HG02981 (cell line): ENCODE results near the gene OXTR.

ENCODE experiments used
- ATAC-seq: cut with Tn5 transposase; IDR thresholded peaks from one replicate; pipeline ENCODE4 v1.9.1; 2021; ENCODE audit warnings: mild to moderate bottlenecking, moderate library complexity; ENCODE audit not compliant: unreplicated experiment

Gene OXTR

DNA sequence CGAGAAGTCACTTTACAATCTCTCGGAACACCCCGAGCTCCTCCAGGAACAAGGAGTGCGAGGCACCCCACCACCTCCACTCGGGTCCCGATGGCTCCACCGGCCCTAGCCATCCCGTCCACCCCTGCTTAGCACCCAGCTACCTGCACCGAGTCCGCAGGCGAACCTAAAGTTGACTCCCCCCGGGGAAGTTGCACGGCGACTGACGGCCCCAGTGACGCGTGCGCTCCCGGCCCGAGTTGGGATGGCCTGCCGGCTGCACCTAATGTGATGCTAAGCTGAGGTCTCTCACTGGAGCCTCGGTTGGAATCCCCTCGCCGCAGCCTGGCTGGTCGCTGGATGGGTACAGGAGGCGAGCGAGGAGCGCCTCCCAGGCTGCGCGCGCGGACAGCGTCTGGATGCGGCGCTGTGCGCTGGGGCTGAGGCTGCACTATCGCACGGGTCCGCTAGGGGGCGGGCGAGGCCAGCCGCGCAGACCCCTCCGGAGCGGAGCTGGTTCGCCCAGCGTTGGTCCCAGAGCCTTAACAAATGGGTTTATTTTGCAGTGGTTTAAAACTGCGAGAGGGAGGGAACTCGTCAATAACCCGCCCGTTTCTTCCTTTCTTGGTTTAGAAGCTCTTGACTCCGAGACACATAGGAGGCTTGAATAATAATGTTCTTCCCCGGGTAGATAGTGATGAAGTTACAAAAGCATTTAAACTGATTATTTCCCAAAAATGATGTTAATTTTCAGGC lies at the start of gene OXTR:
Gene OXTR (minus strand): TSS at position 526 of the 735 bp plus-strand sequence. CDS start 1,426 bp downstream, outside the sequence.
- peak; percentile 61 for ATAC-seq

DNA sequence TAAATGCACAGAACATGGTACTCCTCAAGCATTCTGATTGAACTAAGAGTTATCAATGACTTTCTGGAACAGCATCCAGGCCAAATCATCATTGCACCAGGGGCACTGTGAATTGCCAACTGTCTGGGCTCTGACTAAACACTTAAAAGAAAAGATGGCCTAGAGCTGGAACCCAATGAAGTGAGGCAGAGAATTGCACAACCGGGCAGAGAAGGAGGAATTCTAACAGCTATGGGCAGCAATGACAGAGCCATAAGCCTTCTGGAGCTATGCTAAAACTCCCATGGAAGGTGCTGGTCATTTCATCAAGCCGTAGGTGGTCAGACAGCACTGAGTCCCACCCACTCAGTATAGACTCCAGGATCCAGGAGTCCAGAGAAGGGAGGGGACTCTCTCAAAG lies 48.1 kb upstream of the OXTR start:
- ATAC-seq: no peak

DNA sequence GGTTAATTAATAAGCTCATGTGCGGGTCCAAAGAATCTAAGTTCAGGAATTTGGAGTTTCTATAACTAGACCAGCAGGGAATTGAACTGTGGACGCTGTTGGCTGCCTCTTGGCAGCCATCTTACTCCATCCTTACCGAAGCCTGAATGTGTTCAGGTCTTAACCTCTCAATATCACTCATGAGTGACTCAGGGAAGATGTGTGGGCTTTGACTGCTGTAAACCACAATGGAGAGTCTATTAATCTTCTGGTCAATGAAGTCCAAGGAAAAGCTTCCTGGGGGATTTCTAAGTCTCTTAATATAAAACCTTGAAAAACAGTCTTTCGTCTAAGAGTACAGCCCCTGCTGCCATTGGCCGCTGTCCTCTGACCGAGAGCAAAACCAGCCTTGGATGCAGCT lies 46.7 kb upstream of the OXTR start:
- ATAC-seq: no peak

DNA sequence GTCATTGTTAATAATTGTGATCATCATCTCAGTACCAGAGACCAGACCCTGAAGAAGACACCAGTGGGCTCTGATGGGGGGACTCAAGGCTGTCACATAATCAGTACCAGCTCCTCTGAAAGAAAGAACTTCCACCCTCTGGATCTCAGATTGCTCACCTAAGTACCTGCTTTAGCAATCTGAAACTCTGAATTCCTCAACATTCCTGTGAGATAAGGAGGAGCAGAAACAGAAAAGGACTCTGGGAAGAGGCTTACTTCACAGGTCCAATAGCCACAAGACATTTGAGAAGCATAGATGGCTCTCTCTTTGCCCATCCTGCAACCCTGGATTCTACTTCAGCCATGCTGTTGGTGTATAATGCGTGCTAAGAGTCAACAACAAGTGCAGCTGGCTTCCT lies 44.0 kb upstream of the OXTR start:
- ATAC-seq: no peak

DNA sequence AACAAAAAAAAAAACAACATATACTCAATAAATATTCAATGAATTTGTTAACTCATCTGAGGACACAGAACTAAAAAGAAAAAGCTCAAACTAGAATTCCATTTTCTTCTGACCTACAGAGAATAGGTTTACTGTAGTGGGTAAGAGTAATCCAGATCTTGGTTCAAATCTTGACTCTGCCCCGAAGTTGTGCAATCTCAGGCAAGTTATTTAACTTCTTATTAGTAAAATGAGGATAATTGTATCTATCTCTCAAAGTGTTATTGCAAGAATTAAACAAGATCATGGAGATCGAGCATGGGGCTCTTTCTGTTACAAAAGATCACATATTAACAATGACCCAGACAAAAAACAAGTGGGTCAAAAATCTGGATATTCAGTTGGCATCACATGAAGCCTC lies 41.1 kb upstream of the OXTR start:
- ATAC-seq: no peak

DNA sequence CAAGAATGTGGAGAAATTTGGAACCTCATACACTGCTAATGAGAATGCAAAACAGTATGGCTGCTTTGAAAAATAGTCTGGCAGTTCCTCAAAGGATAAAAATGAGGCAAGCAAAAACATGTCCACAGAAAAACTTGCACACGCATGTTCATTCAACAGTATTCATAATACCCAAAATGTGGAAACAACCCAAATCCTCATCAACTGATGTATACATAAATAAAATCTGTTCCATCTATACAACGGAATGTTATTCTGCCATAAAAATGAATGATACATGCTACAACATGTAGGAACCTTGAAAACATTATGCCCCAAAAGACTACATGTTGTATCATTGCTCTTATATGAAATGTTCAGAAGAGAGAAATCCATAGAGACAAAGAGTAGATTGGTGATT lies 36.4 kb upstream of the OXTR start:
- no peak for ATAC-seq

DNA sequence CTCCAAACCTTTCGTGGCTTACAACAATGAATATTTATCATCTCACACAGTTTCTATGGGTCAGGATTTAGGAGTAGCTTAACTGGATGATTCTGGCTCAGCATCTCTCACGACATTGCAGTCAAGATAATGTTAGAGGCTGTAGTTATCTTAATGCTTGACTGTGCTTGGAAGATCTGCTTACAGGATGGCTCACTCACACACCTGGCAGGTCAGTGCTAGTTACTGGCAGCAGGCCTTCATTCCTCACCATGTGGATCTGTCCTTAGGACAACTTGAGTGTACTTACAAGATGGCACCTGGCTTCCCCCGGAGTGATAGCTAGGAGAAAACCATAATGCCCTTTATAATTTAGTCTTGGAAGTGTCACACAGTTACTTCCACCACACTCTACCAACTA lies 32.8 kb upstream of the OXTR start:
- no peak for ATAC-seq

DNA sequence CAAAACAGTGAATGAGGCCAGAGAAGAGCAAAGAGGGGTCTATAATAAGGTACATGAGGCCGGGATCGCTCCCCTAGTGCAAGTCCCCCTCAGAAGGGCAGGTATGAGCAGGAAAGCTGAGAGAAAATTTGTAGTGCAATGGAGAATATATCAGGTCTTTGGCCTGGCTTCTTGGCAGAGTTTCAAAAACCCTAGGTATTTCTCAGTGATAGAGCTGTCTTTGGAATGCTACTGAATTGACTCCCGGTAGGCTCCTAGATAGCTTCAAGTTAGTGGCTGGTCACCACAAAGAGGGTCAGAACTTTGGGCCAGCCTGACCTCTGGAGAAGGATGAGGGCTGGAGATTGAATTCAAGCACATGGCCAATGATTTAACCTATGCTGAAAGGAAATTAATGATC lies 30.6 kb upstream of the OXTR start:
- no peak for ATAC-seq

DNA sequence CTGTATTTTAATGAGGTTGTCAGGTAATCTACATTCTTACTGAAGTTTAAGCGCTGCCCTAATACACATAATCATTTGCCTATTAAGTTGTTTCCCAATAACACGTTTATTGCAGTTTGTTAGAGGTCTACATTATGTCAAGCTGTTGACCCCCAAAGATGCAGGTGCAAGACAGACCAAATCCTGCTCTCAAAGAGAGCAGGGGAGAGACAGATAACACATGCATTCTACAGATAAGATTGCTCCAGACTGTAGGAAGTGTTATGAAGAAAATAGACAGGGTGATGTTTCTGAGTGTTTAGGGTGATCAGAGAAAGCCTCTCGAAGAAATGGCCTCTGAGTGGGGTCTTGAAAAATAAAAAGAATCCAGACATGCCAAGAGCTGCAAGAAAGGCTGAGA lies 24.8 kb upstream of the OXTR start:
- ATAC-seq: no peak

DNA sequence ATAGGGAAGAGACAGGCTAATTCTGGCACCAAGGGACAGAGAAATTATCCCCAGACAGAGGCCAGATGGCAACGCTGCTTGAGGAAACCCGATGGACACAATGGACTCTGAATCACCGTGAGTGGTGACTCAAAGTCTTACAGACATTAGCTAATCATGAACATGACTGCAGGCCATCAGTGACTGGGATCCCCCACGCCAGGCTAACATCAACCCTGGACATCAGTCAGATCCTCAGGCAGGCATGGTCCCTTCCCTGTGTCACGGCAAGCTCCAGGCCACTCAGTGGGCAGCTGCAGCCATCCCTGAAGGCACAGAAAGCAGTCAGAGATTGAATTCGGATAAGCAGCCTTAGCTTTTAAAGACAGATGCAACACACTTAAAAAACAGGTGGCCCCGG lies 23.8 kb upstream of the OXTR start:
- ATAC-seq: no peak

DNA sequence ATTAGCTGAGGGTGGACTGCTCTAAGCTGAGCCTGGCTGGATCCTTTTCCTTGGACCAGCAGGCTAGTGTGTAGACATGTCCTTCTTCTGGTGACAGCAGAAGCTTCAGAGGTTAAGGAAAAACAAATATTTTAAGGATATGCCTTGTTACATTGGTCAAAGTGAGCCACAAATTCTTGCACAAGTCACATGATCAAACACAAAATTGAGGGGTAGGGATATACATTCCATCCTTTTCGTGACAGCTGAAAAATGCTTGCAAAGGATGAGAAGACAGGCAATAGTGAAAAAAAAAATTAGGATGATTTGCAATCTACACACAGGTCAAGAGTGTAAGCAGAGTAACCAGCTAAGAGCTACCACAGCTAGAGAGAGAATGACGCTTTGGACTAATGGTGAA lies 21.1 kb upstream of the OXTR start:
- ATAC-seq: no peak

DNA sequence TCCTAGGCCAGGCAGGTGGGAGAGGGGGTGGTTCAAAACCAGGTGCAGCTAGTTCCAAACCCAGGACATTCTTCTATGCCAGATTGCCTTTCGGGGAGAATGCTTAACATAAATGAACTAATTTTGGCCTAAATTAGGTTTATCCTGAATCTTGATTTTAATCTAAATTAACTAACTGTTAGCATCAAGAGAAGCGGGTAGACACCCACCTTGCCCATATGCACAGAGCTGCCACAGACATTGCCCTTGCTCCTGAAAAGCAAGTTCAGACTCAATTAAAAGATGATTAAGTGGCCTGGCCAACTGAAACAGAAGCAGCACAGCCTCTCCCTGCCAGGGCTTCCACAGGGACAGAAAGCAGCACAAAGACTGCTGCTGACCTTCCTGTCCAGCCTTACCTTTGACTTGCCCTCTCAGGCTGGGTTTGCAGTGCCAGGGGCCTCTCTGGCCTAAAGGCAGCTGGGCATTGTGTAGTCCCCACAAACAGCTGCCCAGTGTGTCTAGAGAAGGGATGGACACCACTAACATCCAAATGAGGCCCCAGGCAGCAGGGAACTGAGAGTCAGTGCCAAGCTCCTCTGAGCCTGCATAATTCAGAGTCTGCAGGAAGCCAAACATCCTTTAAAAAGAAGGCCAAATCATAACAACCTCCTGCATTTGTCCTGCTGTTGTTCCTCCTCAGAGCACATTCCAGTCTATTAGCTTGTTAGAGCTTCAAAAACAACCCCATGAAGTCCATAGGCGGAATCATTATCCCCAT lies 15.4 kb upstream of the OXTR start:
- no peak for ATAC-seq

DNA sequence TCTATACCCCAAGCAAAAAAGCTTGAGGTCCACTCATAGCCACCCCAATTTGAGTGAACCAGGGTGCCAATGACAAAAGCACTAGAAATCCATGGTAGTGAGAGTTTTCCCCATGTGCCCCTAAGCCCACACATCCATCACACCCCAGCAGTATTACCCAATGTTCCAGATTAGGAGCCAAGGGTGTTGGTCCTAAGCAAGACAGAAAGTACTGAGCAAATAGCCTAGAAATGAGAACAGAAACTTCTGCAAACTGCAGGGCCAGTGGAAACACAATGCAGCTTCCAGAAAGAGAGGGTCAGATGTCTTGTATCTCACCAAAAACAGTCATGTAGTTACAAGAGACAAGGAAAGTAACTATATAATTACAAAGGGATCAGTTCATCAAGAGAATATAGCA lies 10.9 kb upstream of the OXTR start:
- ATAC-seq: no peak

DNA sequence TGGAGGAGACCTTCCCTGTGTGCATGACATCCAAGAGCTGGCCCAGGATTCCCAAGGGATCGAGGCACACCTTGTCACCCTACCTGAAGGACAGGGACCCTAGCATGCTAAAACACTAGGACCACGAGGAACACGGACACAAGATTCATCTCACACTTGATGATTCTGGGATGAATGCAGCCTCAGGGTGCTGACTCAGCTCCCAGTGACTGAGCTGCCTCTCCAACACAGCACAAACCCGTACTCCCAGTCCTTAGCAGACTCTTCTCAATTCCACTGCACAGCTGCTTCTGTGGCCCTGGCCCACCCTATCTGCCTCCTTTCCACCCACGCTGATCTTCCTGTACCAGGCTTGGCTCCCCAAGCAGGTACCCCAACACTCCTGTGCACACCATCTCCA lies 9.1 kb upstream of the OXTR start:
- no peak for ATAC-seq

DNA sequence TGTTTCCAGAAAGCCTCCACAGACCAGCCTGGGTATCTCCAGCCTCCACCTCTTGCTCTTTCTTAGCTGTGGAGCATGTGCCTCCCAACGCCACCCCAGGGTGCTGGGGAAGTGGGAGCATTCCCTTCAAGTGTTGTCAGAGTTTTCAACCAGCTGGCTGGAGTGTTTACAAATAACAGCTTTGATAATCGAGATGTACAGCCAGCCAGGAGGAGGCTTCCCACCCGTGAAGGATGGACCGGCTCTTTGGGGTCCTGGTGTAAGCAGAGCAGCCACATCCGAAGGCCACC lies 8.5 kb upstream of the OXTR start:
- no peak for ATAC-seq

DNA sequence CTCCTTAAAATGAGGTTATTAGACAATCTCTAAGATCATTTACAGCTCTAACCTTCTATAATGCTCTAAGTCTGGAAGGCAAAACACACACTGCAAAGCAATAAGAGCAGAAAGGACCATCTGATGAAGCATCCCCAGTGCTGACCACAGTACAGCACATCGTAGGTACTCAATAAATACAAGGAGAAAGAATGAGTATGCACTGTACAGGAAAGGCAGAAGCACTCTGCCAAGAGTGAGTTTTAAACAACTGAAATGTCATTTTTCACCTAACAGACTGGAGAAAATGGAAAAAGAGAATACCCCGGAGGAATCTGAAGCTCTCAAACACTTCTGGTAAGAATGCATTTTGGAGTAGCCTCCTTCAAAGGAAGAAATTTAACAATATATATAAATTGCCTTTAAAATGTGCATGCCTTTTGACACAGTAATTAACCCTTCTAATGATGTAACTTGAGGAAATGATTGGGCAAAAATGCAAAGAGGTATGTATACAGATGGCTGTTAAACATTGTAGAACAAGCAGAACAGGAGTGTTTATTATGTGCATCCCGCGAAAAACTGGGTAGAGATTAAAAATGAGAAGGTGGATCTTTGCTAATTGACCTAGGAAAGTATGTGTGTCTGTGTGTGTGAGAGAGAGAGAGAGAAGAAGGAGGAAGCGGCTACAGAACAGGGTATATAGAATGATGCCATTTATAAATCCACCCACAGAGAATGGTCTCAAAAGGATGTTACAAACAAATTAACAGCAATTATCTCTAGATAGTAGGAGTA lies 8.0 kb upstream of the OXTR start:
- ATAC-seq: no peak

DNA sequence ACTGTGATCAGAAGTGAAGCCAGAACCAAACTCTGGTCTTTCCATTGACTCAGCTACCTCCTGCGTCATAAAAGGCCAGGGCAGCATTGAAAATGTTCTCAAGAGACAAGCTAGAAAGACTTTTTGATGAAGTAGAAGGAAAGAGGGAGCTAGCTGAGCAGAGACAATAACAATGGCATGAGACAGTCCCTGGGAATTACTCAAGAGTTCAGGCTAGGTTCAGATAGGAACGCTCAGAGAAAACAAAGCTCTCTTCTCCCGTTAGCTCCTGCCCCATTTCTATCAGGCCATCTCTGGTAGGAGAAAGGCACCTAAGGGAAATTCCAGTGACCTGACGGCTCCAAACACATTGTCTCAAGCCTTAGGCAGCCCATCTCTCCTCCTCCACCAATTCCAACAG lies 7.0 kb upstream of the OXTR start:
- no peak for ATAC-seq

DNA sequence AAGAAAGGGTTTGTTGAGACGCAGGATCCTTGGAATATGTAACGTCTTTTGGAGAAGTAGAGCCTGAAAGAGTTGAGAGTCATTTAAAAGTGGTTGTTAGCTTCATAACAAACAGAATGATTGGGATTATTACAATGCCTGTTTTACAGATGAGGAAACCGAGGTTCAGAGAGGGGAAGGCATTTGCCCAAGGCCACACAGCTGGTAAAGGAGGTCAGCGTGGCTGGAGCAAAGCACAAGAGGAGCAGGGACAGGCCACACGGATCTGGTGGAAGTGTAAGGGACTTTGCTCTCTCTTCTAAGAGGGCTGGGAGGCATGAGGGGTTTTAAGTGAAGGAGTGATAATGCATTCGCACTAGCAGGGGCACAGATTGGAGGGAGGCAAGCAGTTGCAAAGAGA lies 6.2 kb upstream of the OXTR start:
- no peak for ATAC-seq

DNA sequence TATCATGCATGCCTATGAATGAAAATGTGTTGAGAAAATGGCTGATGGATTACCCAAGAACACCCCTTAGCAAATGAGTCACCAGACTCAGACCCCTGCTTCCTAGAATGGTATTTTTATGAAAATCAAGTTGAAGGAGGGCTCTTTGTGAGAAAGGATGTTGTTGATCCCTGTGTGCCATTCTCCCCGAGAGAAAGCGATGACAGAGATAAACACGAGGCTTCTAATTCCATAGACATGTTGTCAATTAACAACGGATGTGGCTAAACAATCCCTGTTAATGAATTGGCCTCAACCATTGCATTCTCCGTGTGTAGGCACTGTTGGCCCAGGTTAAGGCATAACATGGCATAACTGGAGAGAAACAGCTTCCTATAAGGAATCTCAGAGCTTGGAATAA lies 5.8 kb upstream of the OXTR start:
- no peak for ATAC-seq

DNA sequence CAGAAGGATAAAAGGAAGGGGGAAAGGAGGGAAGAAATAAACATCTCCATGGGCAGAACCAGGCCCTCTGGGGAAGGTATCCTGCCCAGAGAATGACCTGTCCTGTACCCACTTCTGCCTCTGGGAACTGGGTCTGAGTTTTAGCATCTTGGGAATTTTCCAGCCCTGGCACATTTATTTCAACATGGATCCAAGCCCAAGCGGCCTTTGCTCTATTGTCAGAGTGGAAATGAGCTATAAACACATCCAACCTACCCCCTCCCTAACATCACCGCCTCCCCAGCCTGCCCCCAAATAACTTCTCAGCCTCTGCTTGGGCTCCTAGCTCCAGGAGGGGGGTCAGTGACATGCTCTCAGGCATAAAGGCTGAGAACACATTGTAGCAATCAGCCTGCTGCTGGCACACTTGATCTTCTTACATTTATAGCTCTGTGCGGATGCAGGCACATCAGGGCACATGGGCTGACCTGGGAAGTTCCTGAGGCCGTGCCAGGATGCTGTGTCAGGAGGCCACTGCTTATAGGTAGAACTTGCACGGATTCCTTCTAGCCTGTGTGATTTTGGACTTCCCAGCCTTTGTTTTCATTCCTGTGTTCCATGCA lies 4.6 kb upstream of the OXTR start:
- no peak for ATAC-seq

DNA sequence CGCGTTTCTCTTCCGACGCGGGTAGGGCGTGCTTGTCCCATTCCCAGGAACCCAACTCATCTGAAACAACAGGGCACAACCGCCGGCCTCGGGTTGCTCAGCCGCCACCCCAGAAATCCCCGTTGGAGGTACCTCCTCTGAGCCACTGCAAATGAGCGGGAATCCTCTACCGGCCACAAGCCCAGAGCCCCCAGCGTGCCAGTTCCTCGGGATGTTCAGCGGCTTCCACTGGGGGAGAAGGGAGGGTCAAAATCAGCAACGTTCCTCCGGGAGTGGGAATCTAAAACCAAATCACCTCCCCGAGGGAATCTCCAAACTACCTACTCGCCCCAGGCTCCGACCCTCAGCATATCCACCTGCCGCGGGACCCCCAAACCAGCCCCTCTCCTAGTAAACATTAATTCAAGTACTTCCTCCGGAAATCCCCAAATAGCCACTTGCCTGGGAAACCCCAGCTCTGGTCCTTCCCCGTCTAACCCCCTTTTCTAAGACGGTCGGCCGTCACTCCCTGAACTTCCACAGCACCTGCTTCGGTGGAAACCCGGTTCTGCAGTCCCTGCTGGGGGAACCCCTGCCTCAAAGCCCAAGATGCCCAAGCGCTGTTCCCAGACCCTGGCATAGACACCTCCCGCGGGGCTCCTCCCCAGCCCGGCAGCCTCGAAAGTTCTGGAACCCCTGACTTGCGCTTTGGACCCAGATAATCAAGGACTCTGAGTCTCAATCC lies 887 bp downstream of the OXTR start:
- peak; percentile 20 for ATAC-seq
